HG03175 (cell line): ENCODE results near the gene FCER1G.

Experiments
- ATAC-seq: cut with Tn5 transposase; IDR thresholded peaks from one replicate; pipeline ENCODE4 v1.9.1; 2021; ENCODE audit warnings: mild to moderate bottlenecking, moderate library complexity; ENCODE audit not compliant: unreplicated experiment

The FCER1G gene

GRCh38 chr1:161187311-161187710, 27.8 kb upstream of the FCER1G start:
- ATAC-seq, result no peak

- no peak for ATAC-seq
Measured at GRCh38 chr1:161188381-161188780, 26.7 kb upstream of the FCER1G start.

GRCh38 chr1:161189036-161189435, 26.1 kb upstream of the FCER1G start:
- no peak for ATAC-seq

- ATAC-seq, result no peak
Measured at GRCh38 chr1:161190962-161191521, 24.1 kb upstream of the FCER1G start.

- ATAC-seq, result no peak
Measured at GRCh38 chr1:161191971-161192370, 23.1 kb upstream of the FCER1G start.

GRCh38 chr1:161192476-161193465, 22.3 kb upstream of the FCER1G start:
- ATAC-seq, result peak; percentile 73

- ATAC-seq, result no peak
Measured at GRCh38 chr1:161193561-161194235, 21.4 kb upstream of the FCER1G start.

GRCh38 chr1:161195171-161195570, 19.9 kb upstream of the FCER1G start:
- no peak for ATAC-seq

- no peak for ATAC-seq
Measured at GRCh38 chr1:161196111-161196510, 19.0 kb upstream of the FCER1G start.

GRCh38 chr1:161196521-161197451, 18.3 kb upstream of the FCER1G start:
- no peak for ATAC-seq

- no peak for ATAC-seq
Measured at GRCh38 chr1:161197560-161198193, 17.4 kb upstream of the FCER1G start.

- ATAC-seq, result no peak
Measured at GRCh38 chr1:161198194-161198896, 16.8 kb upstream of the FCER1G start.

- ATAC-seq, result no peak
Measured at GRCh38 chr1:161198897-161199431, 16.1 kb upstream of the FCER1G start, which contains the start of gene ADAMTS4. ADAMTS4 (minus strand) TSS chr1:161199054; CDS start chr1:161198627, 427 bp downstream.

- no peak for ATAC-seq
Measured at GRCh38 chr1:161199506-161200139, 15.5 kb upstream of the FCER1G start.

- ATAC-seq, result no peak
Measured at GRCh38 chr1:161200421-161200991, 14.6 kb upstream of the FCER1G start.

GRCh38 chr1:161200992-161201835, 13.9 kb upstream of the FCER1G start:
- ATAC-seq, result no peak
